HepG2 (cell line): ENCODE results near the gene ZNF277. TPM values are rescaled to one million over a fixed set of nuclear protein-coding genes. Genes with fewer than 3 reads are reported as not detected.

Experiments used
- ATAC-seq: fragments of 200-7000 bp; cut with Tn5 transposase; 3 replicates; pipeline ENCODE4 v1.9.1; 2020; ENCODE audit warnings: mild to moderate bottlenecking, moderate library complexity
- BruUV-seq: library from RNA; stranded (reverse); fragments of 400-500 nt; replicated peaks from 2 replicates; lab custom pipeline; 2021; lab: Mats Ljungman, UMichigan
- CTCF ChIA-PET: fragments of 300-600 bp; formaldehyde crosslinking; extraction: SDS; loops from one replicate; lab custom pipeline; 2021; ENCODE audit warnings: low total read pairs, inconsistent platforms, low intra/inter-chr PET ratio; lab: Yijun Ruan, JAX
- POLR2A ChIA-PET: fragments of 350-600 bp; sonication (Branson Sonifier 250); formaldehyde crosslinking; loops from one replicate; lab custom pipeline; 2020; ENCODE audit warnings: antibody characterized with exemption, inconsistent platforms; lab: Yijun Ruan, JAX
- DNase-seq: peaks from one replicate; pipeline ENCODE4 v3.0.0-alpha.2; 2015; ENCODE audit warnings: low spot score
- FAIRE-seq: peaks from 3 replicates; lab custom pipeline; 2011; peaks lifted over from hg19 to GRCh38; lab: Jason Lieb, UNC
- H2AFZ ChIP-seq: one replicate; pipeline ENCODE4 v1.6.1; 2011; ENCODE audit warnings: low read length, inconsistent platforms
- H3K27ac ChIP-seq: fragments of 300-600 bp; 3 replicates; pipeline ENCODE4 v1.8.0; 2011; ENCODE audit warnings: mixed run types, mild to moderate bottlenecking, mixed read lengths, low read length, inconsistent platforms; ENCODE audit not compliant: insufficient read depth; ENCODE audit errors: extremely low read length
- H3K27me3 ChIP-seq, 2 experiments: fragments of 200-600 bp in 1 of 2; 2 replicates in 1 of 2; 3 replicates in 1 of 2; pipeline versions ENCODE4 v1.6.0 to v1.8.0; 2011; ENCODE audit warnings: low read length in 2 of 2, mild to moderate bottlenecking in 2 of 2, moderate library complexity in 2 of 2, inconsistent platforms in 1 of 2; ENCODE audit not compliant: insufficient read depth in 2 of 2, control insufficient read depth in 1 of 2
- H3K36me3 ChIP-seq, 2 experiments: fragments of 200-600 bp in 1 of 2; replicated peaks in 1 of 2; 2 replicates in 1 of 2; 3 replicates in 1 of 2; pipeline versions ENCODE4 v1.5.1 to v1.8.0; 2011; ENCODE audit warnings: low read length in 2 of 2, inconsistent platforms in 1 of 2; ENCODE audit not compliant: insufficient read depth in 2 of 2, control insufficient read depth in 1 of 2
- H3K4me1 ChIP-seq: 2 replicates; pipeline ENCODE4 v1.5.1; 2012; ENCODE audit warnings: low read length, inconsistent platforms; ENCODE audit not compliant: insufficient read depth
- H3K4me2 ChIP-seq: 2 replicates; pipeline ENCODE4 v1.6.0; 2011; ENCODE audit warnings: low read depth, low read length, inconsistent platforms
- H3K4me3 ChIP-seq, 3 experiments: fragments of 200-600 bp in 1 of 3; sonication (generic), shearing (Covaris generic) in 1 of 3; replicated peaks in 1 of 3; 2 replicates each; pipeline ENCODE4 v1.5.1; 2011 to 2016; ENCODE audit warnings: low read length in 3 of 3, inconsistent platforms in 2 of 3, low read depth in 2 of 3, mild to moderate bottlenecking in 2 of 3, control low read depth in 1 of 3, mixed read lengths in 1 of 3; ENCODE audit not compliant: insufficient read depth in 1 of 3
- H3K79me2 ChIP-seq: one replicate; pipeline ENCODE4 v1.6.1; 2011; ENCODE audit warnings: low read length, inconsistent platforms; ENCODE audit not compliant: insufficient read depth
- H3K9ac ChIP-seq: 2 replicates; pipeline ENCODE4 v1.6.0; 2011; ENCODE audit warnings: mild to moderate bottlenecking, low read depth, low read length, inconsistent platforms; ENCODE audit not compliant: insufficient read depth
- H3K9me3 ChIP-seq: 2 replicates; pipeline ENCODE4 v1.5.1; 2012; ENCODE audit warnings: mild to moderate bottlenecking, low read length
- H4K20me1 ChIP-seq: 2 replicates; pipeline ENCODE4 v1.6.0; 2011; ENCODE audit warnings: inconsistent platforms, mild to moderate bottlenecking, low read length, moderate library complexity; ENCODE audit not compliant: insufficient read depth
- BORCS8-MEF2B ChIP-seq: sonication (generic); formaldehyde crosslinking; IDR thresholded peaks from 2 replicates; pipeline ENCODE4 v1.8.0; 2022; ENCODE audit warnings: mild to moderate bottlenecking, missing genetic modification reagents
- KAT8 ChIP-seq: IDR thresholded peaks from 2 replicates; pipeline ENCODE4 v1.6.1; 2016; ENCODE audit warnings: missing genetic modification reagents, missing compliant biosample characterization
- KDM1A ChIP-seq: IDR thresholded peaks from 2 replicates; pipeline ENCODE4 v1.6.1; 2016; ENCODE audit warnings: missing compliant biosample characterization
- KLF12 ChIP-seq: sonication (generic); formaldehyde crosslinking; IDR thresholded peaks from 2 replicates; pipeline ENCODE4 v1.4.0; 2020; ENCODE audit warnings: missing genetic modification reagents, borderline replicate concordance
- MATR3 ChIP-seq: sonication (generic); formaldehyde crosslinking; IDR thresholded peaks from 2 replicates; pipeline ENCODE4 v1.4.0; 2020; ENCODE audit warnings: missing genetic modification reagents
- SIN3B ChIP-seq: fragments of 150-350 bp; IDR thresholded peaks from 2 replicates; pipeline ENCODE4 v1.6.1; 2014; ENCODE audit warnings: low read length
- TFDP2 ChIP-seq: sonication (generic); formaldehyde crosslinking; IDR thresholded peaks from 2 replicates; pipeline ENCODE4 v1.4.0; 2020; ENCODE audit warnings: missing genetic modification reagents
- ZGPAT ChIP-seq: IDR thresholded peaks from 2 replicates; pipeline ENCODE4 v1.6.1; 2016; ENCODE audit warnings: mild to moderate bottlenecking
- ZNF225 ChIP-seq: sonication (generic); formaldehyde crosslinking; IDR thresholded peaks from 2 replicates; pipeline ENCODE4 v1.4.0; 2020; ENCODE audit warnings: mild to moderate bottlenecking, missing genetic modification reagents
- ZNF317 ChIP-seq: sonication (generic); formaldehyde crosslinking; IDR thresholded peaks from 2 replicates; pipeline ENCODE4 v1.5.0; 2020; ENCODE audit warnings: mild to moderate bottlenecking, missing genetic modification reagents
- ZNF577 ChIP-seq: sonication (generic); formaldehyde crosslinking; IDR thresholded peaks from 2 replicates; pipeline ENCODE4 v1.4.0; 2020; ENCODE audit warnings: mild to moderate bottlenecking, low read depth, missing genetic modification reagents, borderline replicate concordance
- ZNF597 ChIP-seq: sonication (generic); formaldehyde crosslinking; IDR thresholded peaks from 2 replicates; pipeline ENCODE4 v1.5.0; 2020; ENCODE audit warnings: missing genetic modification reagents
- ZNF816 ChIP-seq: sonication (generic); formaldehyde crosslinking; IDR thresholded peaks from 2 replicates; pipeline ENCODE4 v1.8.0; 2022; ENCODE audit warnings: missing genetic modification reagents, mild to moderate bottlenecking, borderline replicate concordance
- WGBS: methylation state at CpG from one replicate; pipeline ENCODE4 v1.1.6; 2017; ENCODE audit warnings: low lambda C conversion rate; 5-methylcytosine and 5-hydroxymethylcytosine counted together
- in situ Hi-C: cut with HindIII; loops from 2 replicates; pipeline ENCODE4 v1.10.0; 2017; ENCODE audit warnings: low pct_unique_long_range_greater_than_20kb; ENCODE audit not compliant: extremely low pct_ligation_motif_present
- intact Hi-C: fragments of 100-400 bp; cut with micrococcal nuclease; formaldehyde crosslinking; loops from one replicate; pipeline ENCODE4 v1.10.0; 2022; ENCODE audit not compliant: unreplicated experiment
- polyA plus RNA-seq, 8 experiments: library from polyadenylated mRNA; depleted of rRNA in 3 of 8; stranded (reverse) in 7 of 8; unstranded in 1 of 8; fragments of >200 nt; fragmentation: Illumina TruSeq in 4 of 8; extraction: Trizol in 4 of 8; gene quantifications; 2 replicates each; pipeline versions ENCODE4 v1.2.1 to v1.2.3, GENCODE V29; 2011 to 2016; ENCODE audit warnings: low read depth in 4 of 8, missing spikeins in 1 of 8, mixed read lengths in 1 of 8; ENCODE audit not compliant: insufficient read depth in 1 of 8
- total RNA-seq, 5 experiments: library from RNA; depleted of rRNA; stranded (reverse); fragments of >200 nt; fragmentation: Illumina TruSeq; extraction: Trizol; gene quantifications; 2 replicates each; pipeline ENCODE4 v1.2.3, GENCODE V29; 2016; ENCODE audit warnings: low read depth in 1 of 5
- TF ChIP-seq, protein P1 (sequence below), 2 experiments: fragments of 450-650 bp in 1 of 2; sonication (generic) in 1 of 2; formaldehyde crosslinking; IDR thresholded peaks; 2 replicates each; pipeline versions ENCODE4 v1.5.0 to v1.8.0; 2020 to 2022; ENCODE audit warnings: mild to moderate bottlenecking in 1 of 2, missing genetic modification reagents in 1 of 2

ZNF277 gene
- total and polyA plus RNA-seq, 2 of the 13 experiments (the other 11 are each of a cell fraction or from before 2014, with no cell fraction given) = 29.1 to 30.1 TPM

GRCh38 chr7:112215787-112216186 is 9.3 kb downstream of the ZNF277 start:
- POLR2A ChIA-PET = no interaction called here
- BruUV-seq = no TSS peak
- intact Hi-C loops = no loop called here
- Histone ChIP-seq H3K9ac (no peak overlapping the region), H3K4me2 (no peak overlapping the region), H3K4me3 (no peak overlapping the region), H3K27me3 (no peaks in the 10 kb centered on the region), H3K9me3 (no peaks in the 10 kb centered on the region), H4K20me1 (no peaks in the 10 kb centered on the region; the same call in 1 of the 2 replicates), H2AFZ (no peak overlapping the region), H3K79me2 (peaks cover 88% of the 10 kb centered on the region), H3K4me1 (peaks cover 43% of the 10 kb centered on the region)
- FAIRE-seq (no peak), ATAC-seq (no peak), DNase-seq (no peak)
- CTCF ChIA-PET = no interaction called here
- WGBS = 96% methylated on average over 4 of the region's 4 CpGs
- TF ChIP-seq ZNF577 (no peak), KLF12 (CRISPR knock-in tag) (no peak), ZNF225 (CRISPR knock-in tag) (no peak), ZNF816 (no peak), SIN3B (no peak), TFDP2 (CRISPR knock-in tag) (no peak), KDM1A (no peak), ZGPAT (CRISPR knock-in tag) (no peak), BORCS8-MEF2B (CRISPR knock-in tag) (no peak), ZNF317 (CRISPR knock-in tag) (no peak), ZNF597 (no peak), KAT8 (CRISPR knock-in tag) (no peak), MATR3 (CRISPR knock-in tag) (no peak)
- TF ChIP-seq, protein P1, sequence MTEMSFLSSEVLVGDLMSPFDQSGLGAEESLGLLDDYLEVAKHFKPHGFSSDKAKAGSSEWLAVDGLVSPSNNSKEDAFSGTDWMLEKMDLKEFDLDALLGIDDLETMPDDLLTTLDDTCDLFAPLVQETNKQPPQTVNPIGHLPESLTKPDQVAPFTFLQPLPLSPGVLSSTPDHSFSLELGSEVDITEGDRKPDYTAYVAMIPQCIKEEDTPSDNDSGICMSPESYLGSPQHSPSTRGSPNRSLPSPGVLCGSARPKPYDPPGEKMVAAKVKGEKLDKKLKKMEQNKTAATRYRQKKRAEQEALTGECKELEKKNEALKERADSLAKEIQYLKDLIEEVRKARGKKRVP (CRISPR knock-in tag; IDR thresholded peaks at IDR 0.05) = no peak
- TF ChIP-seq, all 625 proteins: peak for 0
- in situ Hi-C loops = no loop called here
- Histone ChIP-seq H3K36me3 (peaks cover 0 to 2% of the 10 kb centered on the region in 2 experiments; a peak in 1 of 5 replicates), H3K27ac (no peak overlapping the region)
